ENCODE results near the gene APBB3.
"Not testable (repeated sequence)": the region's sequence is repeated elsewhere in the genome, so short reads cannot be mapped to it uniquely, and the experiment has no call there.

Gene APBB3

GRCh38 chr5:140588311-140589070, 24.1 kb upstream of the APBB3 start:
- no peak for DNase-seq (ENCODE audit: low read depth)
- TF ChIP-seq CTCF (IDR thresholded peaks at IDR 0.05; ENCODE audit: low read depth, low read length) (no peak), MYC (IDR thresholded peaks at IDR 0.05; ENCODE audit: low read depth, low read length) (no peak), MAX (IDR thresholded peaks at IDR 0.05; ENCODE audit: low read depth, low read length) (no peak), POLR2A (IDR thresholded peaks at IDR 0.05; ENCODE audit: extremely low read depth, insufficient read length) (no peak)
- H3K4me3 ChIP-seq (ENCODE audit: low read depth, low read length): no peak overlapping the region

- no peak overlapping the region for H3K4me3 ChIP-seq (ENCODE audit: low read depth, low read length)
- TF ChIP-seq CTCF (IDR thresholded peaks at IDR 0.05; ENCODE audit: low read depth, low read length) (no peak), MAX (IDR thresholded peaks at IDR 0.05; ENCODE audit: low read depth, low read length) (no peak), MYC (IDR thresholded peaks at IDR 0.05; ENCODE audit: low read depth, low read length) (no peak), POLR2A (IDR thresholded peaks at IDR 0.05; ENCODE audit: extremely low read depth, insufficient read length) (no peak)
- no peak for DNase-seq (ENCODE audit: low read depth)
Measured at GRCh38 chr5:140587495-140587894, 23.1 kb upstream of the APBB3 start.

GRCh38 chr5:140579188-140579747, 14.9 kb upstream of the APBB3 start:
- DNase-seq (ENCODE audit: low read depth); H3K4me3 ChIP-seq (ENCODE audit: low read depth, low read length): not testable (repeated sequence)

- no peak overlapping the region for H3K4me3 ChIP-seq (ENCODE audit: low read depth, low read length)
- no peak for DNase-seq (ENCODE audit: low read depth)
- no peak for TF ChIP-seq MAX (IDR thresholded peaks at IDR 0.05; ENCODE audit: low read depth, low read length)
- TF ChIP-seq POLR2A (IDR thresholded peaks at IDR 0.05; ENCODE audit: extremely low read depth, insufficient read length): no peak
- TF ChIP-seq CTCF (IDR thresholded peaks at IDR 0.05; ENCODE audit: low read depth, low read length): no peak
- no peak for TF ChIP-seq MYC (IDR thresholded peaks at IDR 0.05; ENCODE audit: low read depth, low read length)
Measured at GRCh38 chr5:140576776-140577201, 12.4 kb upstream of the APBB3 start.

- TF ChIP-seq POLR2A (IDR thresholded peaks at IDR 0.05; ENCODE audit: extremely low read depth, insufficient read length) (no peak), CTCF (IDR thresholded peaks at IDR 0.05; ENCODE audit: low read depth, low read length) (peak; percentile 47), MAX (IDR thresholded peaks at IDR 0.05; ENCODE audit: low read depth, low read length) (no peak), MYC (IDR thresholded peaks at IDR 0.05; ENCODE audit: low read depth, low read length) (no peak)
- peak; percentile 63 for DNase-seq (ENCODE audit: low read depth)
- no peak overlapping the region for H3K4me3 ChIP-seq (ENCODE audit: low read depth, low read length)
Measured at GRCh38 chr5:140575309-140575708, 10.9 kb upstream of the APBB3 start.

GRCh38 chr5:140574165-140574564, 9.8 kb upstream of the APBB3 start:
- TF ChIP-seq MYC (IDR thresholded peaks at IDR 0.05; ENCODE audit: low read depth, low read length): no peak
- no peak for TF ChIP-seq MAX (IDR thresholded peaks at IDR 0.05; ENCODE audit: low read depth, low read length)
- TF ChIP-seq POLR2A (IDR thresholded peaks at IDR 0.05; ENCODE audit: extremely low read depth, insufficient read length): no peak
- no peak for TF ChIP-seq CTCF (IDR thresholded peaks at IDR 0.05; ENCODE audit: low read depth, low read length)
- H3K4me3 ChIP-seq (ENCODE audit: low read depth, low read length): no peak overlapping the region
- no peak for DNase-seq (ENCODE audit: low read depth)
